ENCODE data around the gene MACROH2A2. TPM values are rescaled to one million over a fixed set of nuclear protein-coding genes. Genes with fewer than 3 reads are reported as not detected.

Gene MACROH2A2
- total and polyA plus RNA-seq, 2 of the 13 experiments (the other 11 are each of a cell fraction or from before 2014, with no cell fraction given): 9.8 to 43.1 TPM

DNA sequence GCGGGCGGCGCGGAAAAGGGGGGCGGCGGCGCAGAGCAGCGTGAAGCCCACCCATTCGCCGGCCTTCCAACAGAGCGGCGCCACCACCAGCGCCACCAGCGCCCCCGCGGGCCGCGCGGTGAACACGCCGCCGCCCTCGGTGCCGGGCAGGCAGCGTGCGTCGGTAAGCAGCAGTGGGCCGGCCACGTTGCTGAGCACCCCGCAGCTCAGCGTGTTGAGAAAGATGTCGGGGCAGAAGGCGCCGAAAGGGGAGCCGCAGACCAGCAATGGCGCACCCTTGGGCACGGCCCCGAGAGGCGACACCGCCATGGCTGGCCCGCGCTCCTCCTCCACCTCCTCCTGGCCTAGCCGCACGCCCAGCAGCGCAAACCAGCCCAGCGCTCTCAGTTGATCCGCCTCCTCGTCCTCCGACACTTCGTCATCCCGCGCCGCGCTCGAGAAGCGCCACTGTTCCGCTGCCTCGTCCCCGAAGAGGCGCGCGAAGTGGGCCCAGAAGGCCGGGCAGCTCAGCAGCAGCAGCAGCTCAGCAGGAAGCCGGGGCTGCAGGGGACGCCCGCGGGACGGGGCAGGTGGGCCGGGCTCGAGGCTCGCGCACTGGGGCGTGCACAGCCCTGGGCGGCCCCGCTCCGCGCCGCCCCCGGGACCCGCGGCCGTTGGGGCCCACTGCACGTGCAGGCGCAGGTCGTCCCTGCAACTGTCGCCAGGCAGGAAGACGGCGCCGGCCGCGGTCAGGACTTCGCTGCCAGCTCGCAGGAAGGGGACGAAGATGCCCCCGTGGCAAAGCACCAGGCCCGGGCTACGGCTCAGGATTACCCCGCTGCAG is 93.2 kb downstream of the MACROH2A2 start (continued):
- TF ChIP-seq MED8 (CRISPR knock-in tag; IDR thresholded peaks at IDR 0.05; ENCODE audit: insufficient replicate concordance) (no peak), ZNF101 (CRISPR knock-in tag; IDR thresholded peaks at IDR 0.05; ENCODE audit: borderline replicate concordance, low read depth) (no peak), THAP7 (CRISPR knock-in tag; IDR thresholded peaks at IDR 0.05) (no peak), HDAC1 (CRISPR knock-in tag; IDR thresholded peaks at IDR 0.05) (peak; percentile 61; the same call in 1 of the 2 replicates), NR2C2 (CRISPR knock-in tag; IDR thresholded peaks at IDR 0.05; ENCODE audit: borderline replicate concordance) (peak; percentile 26; the same call in 1 of the 2 replicates), MXD4 (CRISPR knock-in tag; IDR thresholded peaks at IDR 0.05) (peak; percentile 86), ZNF816 (CRISPR knock-in tag; IDR thresholded peaks at IDR 0.05; ENCODE audit: borderline replicate concordance) (no peak; the same call in 1 of the 2 replicates), CENPX (CRISPR knock-in tag; IDR thresholded peaks at IDR 0.05) (no peak), NCOA5 (CRISPR knock-in tag; IDR thresholded peaks at IDR 0.05) (no peak), PHF8 (CRISPR knock-in tag; IDR thresholded peaks at IDR 0.05) (peak; percentile 57; the same call in 1 of the 2 replicates), ZNF574 (CRISPR knock-in tag; IDR thresholded peaks at IDR 0.05) (peak; percentile 55; the same call in 1 of the 2 replicates), ZBTB20 (CRISPR knock-in tag; IDR thresholded peaks at IDR 0.05; ENCODE audit: borderline replicate concordance, low read depth) (no peak), SNRNP70 (IDR thresholded peaks at IDR 0.05; ENCODE audit: low read depth, low read length) (no peak), ZBTB1 (CRISPR knock-in tag; IDR thresholded peaks at IDR 0.05; ENCODE audit: borderline replicate concordance) (no peak), NCOR1 (IDR thresholded peaks at IDR 0.05; ENCODE audit: borderline replicate concordance, low read length) (no peak), HNF4A (CRISPR knock-in tag; IDR thresholded peaks at IDR 0.05) (no peak), KLF6 (CRISPR knock-in tag; IDR thresholded peaks at IDR 0.05) (peak; percentile 82), HIC2 (CRISPR knock-in tag; IDR thresholded peaks at IDR 0.05; ENCODE audit: low read depth) (0 out of 2 replicates have a peak, but pooled peaks have one; percentile 4), HDAC6 (IDR thresholded peaks at IDR 0.05; ENCODE audit: low read depth, low read length) (no peak), ZNF224 (CRISPR knock-in tag; IDR thresholded peaks at IDR 0.05) (no peak), FOXP1 (IDR thresholded peaks at IDR 0.05) (no peak), FOXP1 (CRISPR knock-in tag; IDR thresholded peaks at IDR 0.05) (no peak), ZNF354B (CRISPR knock-in tag; IDR thresholded peaks at IDR 0.05) (0 out of 2 replicates have a peak, but pooled peaks have one; percentile 31), DNMT1 (CRISPR knock-in tag; IDR thresholded peaks at IDR 0.05) (peak; percentile 73; the same call in 1 of the 2 replicates)
- TF ChIP-seq, protein P1, sequence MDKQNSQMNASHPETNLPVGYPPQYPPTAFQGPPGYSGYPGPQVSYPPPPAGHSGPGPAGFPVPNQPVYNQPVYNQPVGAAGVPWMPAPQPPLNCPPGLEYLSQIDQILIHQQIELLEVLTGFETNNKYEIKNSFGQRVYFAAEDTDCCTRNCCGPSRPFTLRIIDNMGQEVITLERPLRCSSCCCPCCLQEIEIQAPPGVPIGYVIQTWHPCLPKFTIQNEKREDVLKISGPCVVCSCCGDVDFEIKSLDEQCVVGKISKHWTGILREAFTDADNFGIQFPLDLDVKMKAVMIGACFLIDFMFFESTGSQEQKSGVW (CRISPR knock-in tag; IDR thresholded peaks at IDR 0.05; ENCODE audit: borderline replicate concordance): 0 out of 2 replicates have a peak, but pooled peaks have one; percentile 33
